ENCODE measurements around the gene GMFB.
A peak's percentile ranks its signal among the peaks of the same experiment; 100 is the strongest.

The GMFB gene

GRCh38 chr14:54515670-54516069 lies 26.9 kb upstream of the GMFB start:
- Histone ChIP-seq H3K9ac (ENCODE audit: low read length) (no peak overlapping the region), H3K9me3 (ENCODE audit: control insufficient read depth, low read depth, low read length) (peaks cover 5% of the 10 kb centered on the region), H3K4me3 (ENCODE audit: low read length) (no peak overlapping the region), H3K36me3 (ENCODE audit: control insufficient read depth, low read depth, low read length) (no peaks in the 10 kb centered on the region), H3K4me1 (ENCODE audit: control insufficient read depth, low read depth, low read length) (no peaks in the 10 kb centered on the region), H3K27me3 (ENCODE audit: control insufficient read depth, insufficient read depth, low read length) (no peaks in the 10 kb centered on the region), H3K27ac (ENCODE audit: low read length) (no peak overlapping the region)

GRCh38 chr14:54512393-54512792 lies 23.6 kb upstream of the GMFB start:
- Histone ChIP-seq H3K4me1 (ENCODE audit: control insufficient read depth, low read depth, low read length) (no peaks in the 10 kb centered on the region), H3K27me3 (ENCODE audit: control insufficient read depth, insufficient read depth, low read length) (no peaks in the 10 kb centered on the region), H3K9me3 (ENCODE audit: control insufficient read depth, low read depth, low read length) (peaks cover 5% of the 10 kb centered on the region), H3K9ac (ENCODE audit: low read length) (no peak overlapping the region), H3K36me3 (ENCODE audit: control insufficient read depth, low read depth, low read length) (no peaks in the 10 kb centered on the region), H3K4me3 (ENCODE audit: low read length) (no peak overlapping the region), H3K27ac (ENCODE audit: low read length) (no peak overlapping the region)

GRCh38 chr14:54509546-54510501 lies 21.0 kb upstream of the GMFB start, which contains the start of gene CGRRF1:
CGRRF1 (plus strand) TSS chr14:54509906; CDS start chr14:54509960, 54 bp downstream.
- H3K4me1 ChIP-seq (ENCODE audit: control insufficient read depth, low read depth, low read length), result no peaks in the 10 kb centered on the region
- H3K9ac ChIP-seq (ENCODE audit: low read length), result peak within 1 kb of the TSS; percentile 88
- H3K27ac ChIP-seq (ENCODE audit: low read length), result peak within 1 kb of the TSS; percentile 78

GRCh38 chr14:54503486-54503885 lies 14.7 kb upstream of the GMFB start:
- H3K36me3 ChIP-seq (ENCODE audit: control insufficient read depth, low read depth, low read length), result no peaks in the 10 kb centered on the region
- no peak overlapping the region for H3K9ac ChIP-seq (ENCODE audit: low read length)
- H3K4me1 ChIP-seq (ENCODE audit: control insufficient read depth, low read depth, low read length), result no peaks in the 10 kb centered on the region
- H3K27ac ChIP-seq (ENCODE audit: low read length), result no peak overlapping the region
- no peaks in the 10 kb centered on the region for H3K27me3 ChIP-seq (ENCODE audit: control insufficient read depth, insufficient read depth, low read length)
- no peaks in the 10 kb centered on the region for H3K9me3 ChIP-seq (ENCODE audit: control insufficient read depth, low read depth, low read length)
- H3K4me3 ChIP-seq (ENCODE audit: low read length), result no peak overlapping the region

More at GRCh38 chr14:54509546-54510501, 21.0 kb upstream of the GMFB start, which contains the start of gene CGRRF1:
- H3K9me3 ChIP-seq (ENCODE audit: control insufficient read depth, low read depth, low read length), result no peaks in the 10 kb centered on the region
- H3K27me3 ChIP-seq (ENCODE audit: control insufficient read depth, insufficient read depth, low read length), result no peaks in the 10 kb centered on the region
- H3K4me3 ChIP-seq (ENCODE audit: low read length), result peak within 1 kb of the TSS; percentile 99
- H3K36me3 ChIP-seq (ENCODE audit: control insufficient read depth, low read depth, low read length), result no peaks in the 10 kb centered on the region

- Histone ChIP-seq H3K36me3 (ENCODE audit: control insufficient read depth, low read depth, low read length) (no peaks in the 10 kb centered on the region), H3K9me3 (ENCODE audit: control insufficient read depth, low read depth, low read length) (no peaks in the 10 kb centered on the region), H3K27ac (ENCODE audit: low read length) (no peak overlapping the region), H3K4me1 (ENCODE audit: control insufficient read depth, low read depth, low read length) (no peaks in the 10 kb centered on the region), H3K9ac (ENCODE audit: low read length) (no peak overlapping the region), H3K4me3 (ENCODE audit: low read length) (no peak overlapping the region), H3K27me3 (ENCODE audit: control insufficient read depth, insufficient read depth, low read length) (no peaks in the 10 kb centered on the region)
These were observed 13.8 kb upstream of the GMFB start for GRCh38 chr14:54502602-54503001.

- H3K9me3 ChIP-seq (ENCODE audit: control insufficient read depth, low read depth, low read length), result no peaks in the 10 kb centered on the region
- H3K4me3 ChIP-seq (ENCODE audit: low read length), result no peak overlapping the region
- H3K36me3 ChIP-seq (ENCODE audit: control insufficient read depth, low read depth, low read length), result no peaks in the 10 kb centered on the region
- no peak overlapping the region for H3K9ac ChIP-seq (ENCODE audit: low read length)
- no peak overlapping the region for H3K27ac ChIP-seq (ENCODE audit: low read length)
- H3K4me1 ChIP-seq (ENCODE audit: control insufficient read depth, low read depth, low read length), result no peaks in the 10 kb centered on the region
- H3K27me3 ChIP-seq (ENCODE audit: control insufficient read depth, insufficient read depth, low read length), result no peaks in the 10 kb centered on the region
These were observed 12.7 kb upstream of the GMFB start for GRCh38 chr14:54501480-54501879.

GRCh38 chr14:54500744-54501143 lies 12.0 kb upstream of the GMFB start:
- no peaks in the 10 kb centered on the region for H3K9me3 ChIP-seq (ENCODE audit: control insufficient read depth, low read depth, low read length)
- no peaks in the 10 kb centered on the region for H3K27me3 ChIP-seq (ENCODE audit: control insufficient read depth, insufficient read depth, low read length)
- no peak overlapping the region for H3K27ac ChIP-seq (ENCODE audit: low read length)
- H3K4me1 ChIP-seq (ENCODE audit: control insufficient read depth, low read depth, low read length), result no peaks in the 10 kb centered on the region
- H3K4me3 ChIP-seq (ENCODE audit: low read length), result no peak overlapping the region
- H3K36me3 ChIP-seq (ENCODE audit: control insufficient read depth, low read depth, low read length), result no peaks in the 10 kb centered on the region
- no peak overlapping the region for H3K9ac ChIP-seq (ENCODE audit: low read length)

GRCh38 chr14:54498579-54498978 lies 9.8 kb upstream of the GMFB start:
- H3K27me3 ChIP-seq (ENCODE audit: control insufficient read depth, insufficient read depth, low read length), result no peaks in the 10 kb centered on the region
- H3K4me3 ChIP-seq (ENCODE audit: low read length), result no peak overlapping the region
- H3K9me3 ChIP-seq (ENCODE audit: control insufficient read depth, low read depth, low read length), result no peaks in the 10 kb centered on the region
- no peak overlapping the region for H3K9ac ChIP-seq (ENCODE audit: low read length)
- no peak overlapping the region for H3K27ac ChIP-seq (ENCODE audit: low read length)
- no peaks in the 10 kb centered on the region for H3K4me1 ChIP-seq (ENCODE audit: control insufficient read depth, low read depth, low read length)
- no peaks in the 10 kb centered on the region for H3K36me3 ChIP-seq (ENCODE audit: control insufficient read depth, low read depth, low read length)

- Histone ChIP-seq H3K27ac (ENCODE audit: low read length) (no peak overlapping the region), H3K27me3 (ENCODE audit: control insufficient read depth, insufficient read depth, low read length) (no peaks in the 10 kb centered on the region), H3K4me1 (ENCODE audit: control insufficient read depth, low read depth, low read length) (peaks cover 1% of the 10 kb centered on the region), H3K9ac (ENCODE audit: low read length) (no peak overlapping the region), H3K36me3 (ENCODE audit: control insufficient read depth, low read depth, low read length) (no peaks in the 10 kb centered on the region), H3K9me3 (ENCODE audit: control insufficient read depth, low read depth, low read length) (no peaks in the 10 kb centered on the region), H3K4me3 (ENCODE audit: low read length) (no peak overlapping the region)
These were observed 9.3 kb upstream of the GMFB start for GRCh38 chr14:54498095-54498531.

- Histone ChIP-seq H3K4me1 (ENCODE audit: control insufficient read depth, low read depth, low read length) (peaks cover 4% of the 10 kb centered on the region), H3K36me3 (ENCODE audit: control insufficient read depth, low read depth, low read length) (no peaks in the 10 kb centered on the region), H3K27me3 (ENCODE audit: control insufficient read depth, insufficient read depth, low read length) (no peaks in the 10 kb centered on the region), H3K9ac (ENCODE audit: low read length) (no peak overlapping the region), H3K27ac (ENCODE audit: low read length) (no peak overlapping the region), H3K4me3 (ENCODE audit: low read length) (no peak overlapping the region), H3K9me3 (ENCODE audit: control insufficient read depth, low read depth, low read length) (no peaks in the 10 kb centered on the region)
These were observed 8.4 kb upstream of the GMFB start for GRCh38 chr14:54497224-54497623.

- no peaks in the 10 kb centered on the region for H3K27me3 ChIP-seq (ENCODE audit: control insufficient read depth, insufficient read depth, low read length)
- H3K4me1 ChIP-seq (ENCODE audit: control insufficient read depth, low read depth, low read length), result peaks cover 8% of the 10 kb centered on the region
- no peak overlapping the region for H3K9ac ChIP-seq (ENCODE audit: low read length)
- H3K27ac ChIP-seq (ENCODE audit: low read length), result no peak overlapping the region
- no peaks in the 10 kb centered on the region for H3K9me3 ChIP-seq (ENCODE audit: control insufficient read depth, low read depth, low read length)
- H3K4me3 ChIP-seq (ENCODE audit: low read length), result no peak overlapping the region
- no peaks in the 10 kb centered on the region for H3K36me3 ChIP-seq (ENCODE audit: control insufficient read depth, low read depth, low read length)
These were observed 4.5 kb upstream of the GMFB start for GRCh38 chr14:54493293-54493692.

Data from iPS-18a (cell line).